NB4 (cell line): ENCODE measurements around the gene SOBP.

Source experiments
- CTCF ChIP-seq: IDR thresholded peaks from one replicate; pipeline ENCODE4 v1.5.1; 2012; ENCODE audit warnings: low read depth, low read length
- MYC ChIP-seq: IDR thresholded peaks from 2 replicates; pipeline ENCODE4 v1.6.1; 2011; ENCODE audit warnings: low read depth, low read length
- POLR2A ChIP-seq: IDR thresholded peaks from 2 replicates; pipeline ENCODE4 v1.6.1; 2011; ENCODE audit warnings: mild to moderate bottlenecking; ENCODE audit not compliant: insufficient read length; ENCODE audit errors: extremely low read depth
- TF ChIP-seq, protein P1 (sequence below): IDR thresholded peaks from 2 replicates; pipeline ENCODE4 v1.6.1; 2011; ENCODE audit warnings: low read depth, low read length

- TF ChIP-seq POLR2A (no peak), CTCF (no peak), MYC (no peak)
- TF ChIP-seq, protein P1, sequence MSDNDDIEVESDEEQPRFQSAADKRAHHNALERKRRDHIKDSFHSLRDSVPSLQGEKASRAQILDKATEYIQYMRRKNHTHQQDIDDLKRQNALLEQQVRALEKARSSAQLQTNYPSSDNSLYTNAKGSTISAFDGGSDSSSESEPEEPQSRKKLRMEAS, result no peak
Observed at GRCh38 chr6:107665382-107665781, 175.5 kb downstream of the SOBP start.
